ENCODE data around the gene CDS2. TPM values are rescaled to one million over a fixed set of nuclear protein-coding genes. Genes with fewer than 3 reads are reported as not detected.

Gene CDS2
- total and polyA plus RNA-seq, 5 donors from 2014 or later, result 47.6 to 77.9 (median 55.3) TPM

DNA sequence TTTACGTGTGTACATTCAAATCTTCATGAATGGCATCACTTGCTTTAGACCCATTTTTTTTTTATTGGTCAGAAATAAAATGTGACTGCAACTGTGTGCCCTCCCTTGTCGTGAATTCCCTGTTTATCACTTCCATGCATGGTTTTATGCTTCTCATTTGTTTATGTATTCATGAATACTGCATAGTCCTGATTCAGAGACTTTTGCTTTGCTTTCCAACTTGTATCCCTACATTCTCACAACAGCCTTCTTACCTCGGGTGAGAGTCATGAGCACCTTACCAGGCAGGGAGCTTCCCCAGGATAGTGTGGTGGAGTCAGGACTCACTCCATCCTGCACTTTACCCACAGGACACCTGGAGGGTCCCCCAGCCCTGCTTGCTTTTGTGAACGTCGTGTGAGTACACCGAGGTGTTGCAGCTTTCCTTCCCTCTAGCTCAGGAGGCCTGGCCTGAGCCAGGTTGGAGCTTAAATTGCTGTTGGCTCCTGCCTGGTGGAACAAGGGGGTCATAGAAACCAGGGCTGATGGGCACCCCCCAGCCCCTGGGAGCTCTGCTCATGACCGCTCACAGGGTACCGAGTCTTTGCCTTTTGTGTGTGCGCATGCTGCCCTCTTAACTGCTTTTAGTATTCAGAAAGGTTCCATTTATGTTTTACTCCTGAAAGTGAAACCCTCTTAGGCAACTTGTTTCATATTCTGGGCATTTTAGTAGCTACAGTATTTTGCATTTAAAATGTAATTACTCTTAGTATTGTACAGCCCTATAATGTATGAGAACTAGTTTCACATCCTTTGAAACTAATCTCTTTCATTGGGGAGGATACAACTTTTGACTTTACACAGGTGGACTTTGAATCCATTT, 66.0 kb downstream of the CDS2 start:
- Histone ChIP-seq H3K4me3 (ENCODE audit: low read depth, low read length) (no peak overlapping the region), H3K27me3 (ENCODE audit: control insufficient read depth, insufficient read depth, low read length) (no peaks in the 10 kb centered on the region), H3K4me1 (ENCODE audit: control insufficient read depth, insufficient read depth, low read length, poor library complexity, severe bottlenecking) (peaks cover 8% of the 10 kb centered on the region), H3K36me3 (ENCODE audit: control insufficient read depth, insufficient read depth, low read length) (peaks cover 48% of the 10 kb centered on the region), H3K9me3 (ENCODE audit: control insufficient read depth in 2 of 2, low read length in 2 of 2) (no peaks in the 10 kb centered on the region), H3K27ac (ENCODE audit: insufficient read depth, low read length, poor library complexity, severe bottlenecking) (no peak overlapping the region)
- H3K9me3 Mint-ChIP-seq, result peaks cover 0 to 2% (median 0%) of the 10 kb centered on the region in 7 donors
- H3K27ac Mint-ChIP-seq, result peak overlapping the region; percentile 39 to 84 (median 77)
- ATAC-seq (ENCODE audit: low read depth in 2 of 2) (no peak), DNase-seq (no peak)
- H3K4me1 Mint-ChIP-seq, result peaks cover 0 to 8% (median 7%) of the 10 kb centered on the region in 4 donors
- no peaks in the 10 kb centered on the region for H3K27me3 Mint-ChIP-seq
- H3K36me3 Mint-ChIP-seq, result peaks cover 17% of the 10 kb centered on the region
- H3K4me3 Mint-ChIP-seq, result no peak overlapping the region

DNA sequence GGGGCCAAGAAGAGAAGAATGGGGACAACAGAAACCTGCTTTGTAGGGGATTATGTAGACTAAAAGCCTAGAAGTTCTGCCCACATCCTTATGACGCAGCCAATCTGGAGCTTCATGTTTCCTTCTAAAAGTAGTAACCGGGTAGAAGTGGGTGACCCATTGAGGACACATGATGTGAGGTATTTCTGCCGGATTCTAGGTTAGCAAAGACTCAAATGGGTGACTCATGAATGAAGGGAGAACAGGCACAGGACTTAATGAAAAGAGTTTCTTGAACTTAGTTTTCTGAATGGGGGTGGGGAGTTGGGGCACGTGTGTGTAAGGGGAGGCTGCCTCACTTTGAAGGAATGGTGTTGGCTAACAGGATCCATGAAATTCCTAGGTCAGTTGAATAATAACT, 68.8 kb downstream of the CDS2 start:
- H3K4me3 Mint-ChIP-seq, result no peak overlapping the region
- Histone ChIP-seq H3K4me3 (ENCODE audit: low read depth, low read length) (no peak overlapping the region), H3K9me3 (ENCODE audit: control insufficient read depth in 2 of 2, low read length in 2 of 2) (no peaks in the 10 kb centered on the region), H3K36me3 (ENCODE audit: control insufficient read depth, insufficient read depth, low read length) (peaks cover 32% of the 10 kb centered on the region), H3K27ac (ENCODE audit: insufficient read depth, low read length, poor library complexity, severe bottlenecking) (no peak overlapping the region), H3K4me1 (ENCODE audit: control insufficient read depth, insufficient read depth, low read length, poor library complexity, severe bottlenecking) (peaks cover 8% of the 10 kb centered on the region), H3K27me3 (ENCODE audit: control insufficient read depth, insufficient read depth, low read length) (no peaks in the 10 kb centered on the region)
- no peaks in the 10 kb centered on the region for H3K27me3 Mint-ChIP-seq
- ATAC-seq (ENCODE audit: low read depth in 2 of 2) (no peak), DNase-seq (no peak)
- H3K36me3 Mint-ChIP-seq, result peaks cover 21% of the 10 kb centered on the region
- H3K27ac Mint-ChIP-seq, result no peak overlapping the region
- peaks cover 0 to 8% (median 7%) of the 10 kb centered on the region in 4 donors for H3K4me1 Mint-ChIP-seq
- no peaks in the 10 kb centered on the region for H3K9me3 Mint-ChIP-seq

DNA sequence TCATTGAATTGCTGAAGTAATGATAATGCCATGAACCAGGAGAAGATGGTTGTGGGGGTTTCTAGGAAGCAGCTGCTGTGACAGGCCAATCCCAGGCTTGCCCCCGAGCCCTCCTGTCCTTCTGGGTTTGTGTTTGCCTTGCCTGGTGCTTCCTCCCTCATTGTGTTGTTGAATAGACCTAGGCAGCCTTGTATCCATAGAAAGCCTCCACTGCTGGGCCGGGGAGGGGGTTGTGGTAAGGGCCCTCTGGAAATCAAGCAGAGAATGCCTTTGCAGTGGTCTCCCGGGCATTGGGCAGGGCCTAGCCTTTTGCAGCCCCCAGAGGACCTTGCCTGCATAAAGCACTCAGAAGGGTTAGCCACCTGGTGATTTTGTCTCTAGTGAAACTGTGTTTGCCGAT, 69.3 kb downstream of the CDS2 start:
- Histone ChIP-seq H3K27ac (ENCODE audit: insufficient read depth, low read length, poor library complexity, severe bottlenecking) (no peak overlapping the region), H3K4me1 (ENCODE audit: control insufficient read depth, insufficient read depth, low read length, poor library complexity, severe bottlenecking) (peaks cover 8% of the 10 kb centered on the region), H3K4me3 (ENCODE audit: low read depth, low read length) (no peak overlapping the region), H3K27me3 (ENCODE audit: control insufficient read depth, insufficient read depth, low read length) (no peaks in the 10 kb centered on the region), H3K36me3 (ENCODE audit: control insufficient read depth, insufficient read depth, low read length) (peaks cover 27% of the 10 kb centered on the region), H3K9me3 (ENCODE audit: control insufficient read depth in 2 of 2, low read length in 2 of 2) (no peaks in the 10 kb centered on the region)
- Mint-ChIP-seq H3K27ac (peak overlapping the region in 1 of 3 donors; percentile 53), H3K36me3 (peaks cover 17% of the 10 kb centered on the region), H3K4me3 (no peak overlapping the region), H3K9me3 (no peaks in the 10 kb centered on the region), H3K27me3 (no peaks in the 10 kb centered on the region), H3K4me1 (peaks cover 0 to 8% (median 7%) of the 10 kb centered on the region in 4 donors)
- no peak for ATAC-seq (ENCODE audit: low read depth in 2 of 2)
- DNase-seq, result no peak

DNA sequence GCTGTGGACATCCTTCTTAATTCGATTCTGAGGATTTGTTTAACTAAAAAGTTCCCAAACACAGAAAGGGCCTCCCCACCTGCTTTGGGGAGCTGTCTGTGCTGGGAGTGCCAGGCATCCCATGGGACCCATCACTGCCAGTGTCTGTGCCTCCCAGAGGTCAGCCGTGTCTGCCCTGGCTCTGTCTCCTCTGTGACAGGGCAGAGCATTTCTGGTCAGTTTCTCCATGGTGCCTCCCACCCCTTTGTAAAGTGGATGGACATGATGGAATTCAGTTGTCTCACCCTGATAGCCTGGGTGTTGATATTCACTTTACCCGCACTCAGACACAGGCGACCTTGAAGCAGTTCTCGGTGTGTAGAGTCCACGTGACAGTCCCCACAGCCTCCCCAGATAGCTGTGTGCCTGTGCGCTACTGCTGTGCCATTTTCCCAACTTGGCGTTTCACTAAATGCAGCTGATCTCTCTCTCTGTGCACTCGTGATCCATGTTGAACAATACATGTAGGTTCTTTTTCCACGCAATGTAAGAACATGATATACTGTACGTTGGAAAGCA, 70.5 kb downstream of the CDS2 start:
- H3K27ac ChIP-seq (ENCODE audit: insufficient read depth, low read length, poor library complexity, severe bottlenecking), result no peak overlapping the region
- H3K4me3 Mint-ChIP-seq, result no peak overlapping the region
- no peaks in the 10 kb centered on the region for H3K27me3 Mint-ChIP-seq

DNA sequence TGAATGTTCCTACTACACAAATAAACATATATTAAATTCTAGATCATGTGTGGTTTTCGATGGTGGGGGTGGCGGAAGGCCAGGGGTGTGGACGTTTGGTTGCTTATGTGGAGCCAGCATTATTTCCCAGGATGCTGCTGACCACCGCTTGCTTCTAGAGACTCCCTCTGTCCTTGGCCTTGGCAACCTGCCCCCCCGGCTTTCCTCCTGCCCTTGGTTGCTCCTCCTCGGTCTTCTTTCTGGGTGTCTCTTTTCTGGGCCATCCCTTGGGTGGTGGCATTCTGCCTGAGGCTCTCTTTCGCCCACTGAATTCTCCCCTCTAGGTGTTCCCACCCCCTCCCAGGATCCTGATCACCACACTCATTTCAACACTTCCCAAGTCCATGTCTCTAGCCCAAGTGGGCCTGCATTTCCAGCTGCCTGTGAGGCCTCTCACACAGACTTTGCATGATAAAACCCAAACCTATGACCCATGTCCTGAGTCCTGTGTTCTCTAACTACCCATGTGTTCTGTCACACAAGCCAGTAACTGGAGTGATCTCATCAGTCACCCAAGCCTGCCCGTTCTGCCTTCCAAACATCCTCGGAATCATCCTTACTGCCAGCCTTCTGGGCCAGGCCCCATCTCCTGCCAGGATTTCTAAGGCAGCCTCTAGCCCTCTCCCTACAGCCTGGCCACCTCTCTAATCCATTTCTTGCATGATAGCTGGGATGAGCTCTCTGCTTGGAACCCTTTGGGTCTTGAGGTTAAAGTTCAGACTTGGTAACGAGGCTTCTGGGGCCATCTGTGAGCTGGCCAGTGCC, 71.2 kb downstream of the CDS2 start:
- Mint-ChIP-seq H3K27ac (peak overlapping the region in 1 of 3 donors; percentile 66), H3K4me1 (peaks cover 0 to 3% (median 0%) of the 10 kb centered on the region in 4 donors), H3K4me3 (no peak overlapping the region), H3K9me3 (peaks cover 0 to 1% (median 0%) of the 10 kb centered on the region in 7 donors), H3K36me3 (peaks cover 20% of the 10 kb centered on the region), H3K27me3 (no peaks in the 10 kb centered on the region)
- DNase-seq (no peak), ATAC-seq (ENCODE audit: low read depth in 2 of 2) (no peak)
- Histone ChIP-seq H3K9me3 (ENCODE audit: control insufficient read depth in 2 of 2, low read length in 2 of 2) (no peaks in the 10 kb centered on the region), H3K27me3 (ENCODE audit: control insufficient read depth, insufficient read depth, low read length) (no peaks in the 10 kb centered on the region), H3K4me3 (ENCODE audit: low read depth, low read length) (no peak overlapping the region), H3K4me1 (ENCODE audit: control insufficient read depth, insufficient read depth, low read length, poor library complexity, severe bottlenecking) (no peaks in the 10 kb centered on the region), H3K36me3 (ENCODE audit: control insufficient read depth, insufficient read depth, low read length) (peaks cover 25% of the 10 kb centered on the region), H3K27ac (ENCODE audit: insufficient read depth, low read length, poor library complexity, severe bottlenecking) (no peak overlapping the region)

More for the DNA sequence above, 70.5 kb downstream of the CDS2 start:
- ATAC-seq (ENCODE audit: low read depth in 2 of 2) (no peak), DNase-seq (no peak)
- Histone ChIP-seq H3K4me3 (ENCODE audit: low read depth, low read length) (no peak overlapping the region), H3K4me1 (ENCODE audit: control insufficient read depth, insufficient read depth, low read length, poor library complexity, severe bottlenecking) (peaks cover 4% of the 10 kb centered on the region), H3K27me3 (ENCODE audit: control insufficient read depth, insufficient read depth, low read length) (no peaks in the 10 kb centered on the region), H3K9me3 (ENCODE audit: control insufficient read depth in 2 of 2, low read length in 2 of 2) (no peaks in the 10 kb centered on the region), H3K36me3 (ENCODE audit: control insufficient read depth, insufficient read depth, low read length) (peaks cover 25% of the 10 kb centered on the region)
- Mint-ChIP-seq H3K9me3 (no peaks in the 10 kb centered on the region), H3K27ac (peak overlapping the region in 1 of 3 donors; percentile 66), H3K36me3 (peaks cover 17% of the 10 kb centered on the region), H3K4me1 (peaks cover 0 to 6% (median 4%) of the 10 kb centered on the region in 4 donors)

DNA sequence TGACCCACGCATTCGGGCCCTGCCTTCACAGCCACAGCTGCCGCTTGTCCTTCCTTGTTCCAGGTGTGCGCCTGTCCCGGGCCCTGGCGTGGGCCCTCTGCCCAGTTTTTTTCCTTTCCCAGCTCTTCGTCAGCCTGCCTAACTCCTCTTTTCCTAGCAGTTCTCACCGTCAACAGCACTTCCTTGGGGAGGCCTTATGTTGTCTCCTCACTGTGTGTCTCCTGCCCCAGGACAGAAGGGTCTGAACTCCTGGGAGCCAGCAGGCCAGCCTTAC, 71.8 kb downstream of the CDS2 start:
- H3K36me3 Mint-ChIP-seq, result peaks cover 20% of the 10 kb centered on the region
- ATAC-seq (ENCODE audit: low read depth in 2 of 2), result no peak
- H3K36me3 ChIP-seq (ENCODE audit: control insufficient read depth, insufficient read depth, low read length), result peaks cover 25% of the 10 kb centered on the region

DNA sequence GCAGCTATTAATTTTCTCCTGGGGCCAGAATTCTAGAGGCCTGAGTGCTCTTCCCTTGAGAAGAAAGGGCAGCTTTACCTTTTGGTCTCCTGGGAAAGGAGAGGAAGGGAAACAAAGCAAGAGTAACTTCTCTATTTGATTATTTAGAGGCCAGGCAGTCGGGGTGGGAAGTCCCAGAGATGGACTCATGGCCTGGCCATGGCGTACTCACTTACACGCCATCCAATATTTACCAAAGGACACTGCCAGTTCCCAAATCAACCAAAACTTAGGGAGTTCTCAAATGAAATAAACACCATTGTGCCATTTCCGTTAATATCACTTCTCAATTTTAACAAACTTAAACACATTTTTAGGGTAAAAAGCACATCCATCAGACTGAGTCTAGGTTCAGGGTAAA, 76.6 kb downstream of the CDS2 start:
- Mint-ChIP-seq H3K27me3 (no peaks in the 10 kb centered on the region), H3K27ac (peak overlapping the region in 2 of 3 donors; percentile 14 to 89), H3K4me1 (peaks cover 0 to 7% (median 3%) of the 10 kb centered on the region in 4 donors), H3K36me3 (peaks cover 14% of the 10 kb centered on the region), H3K4me3 (no peak overlapping the region), H3K9me3 (peaks cover 0 to 1% (median 0%) of the 10 kb centered on the region in 7 donors)
- no peaks in the 10 kb centered on the region for H3K9me3 ChIP-seq (ENCODE audit: control insufficient read depth in 2 of 2, low read length in 2 of 2)
- no peak overlapping the region for H3K4me3 ChIP-seq (ENCODE audit: low read depth, low read length)
- no peak for ATAC-seq (ENCODE audit: low read depth in 2 of 2)
- no peaks in the 10 kb centered on the region for H3K27me3 ChIP-seq (ENCODE audit: control insufficient read depth, insufficient read depth, low read length)
- H3K4me1 ChIP-seq (ENCODE audit: control insufficient read depth, insufficient read depth, low read length, poor library complexity, severe bottlenecking), result no peaks in the 10 kb centered on the region
- H3K36me3 ChIP-seq (ENCODE audit: control insufficient read depth, insufficient read depth, low read length), result peaks cover 5% of the 10 kb centered on the region
- no peak overlapping the region for H3K27ac ChIP-seq (ENCODE audit: insufficient read depth, low read length, poor library complexity, severe bottlenecking)
- DNase-seq, result no peak

More for the DNA sequence above, 71.8 kb downstream of the CDS2 start:
- peaks cover 0 to 1% (median 0%) of the 10 kb centered on the region in 7 donors for H3K9me3 Mint-ChIP-seq
- H3K27ac Mint-ChIP-seq, result no peak overlapping the region
- H3K4me1 ChIP-seq (ENCODE audit: control insufficient read depth, insufficient read depth, low read length, poor library complexity, severe bottlenecking), result no peaks in the 10 kb centered on the region
- H3K4me3 Mint-ChIP-seq, result no peak overlapping the region
- no peak overlapping the region for H3K4me3 ChIP-seq (ENCODE audit: low read depth, low read length)
- H3K27ac ChIP-seq (ENCODE audit: insufficient read depth, low read length, poor library complexity, severe bottlenecking), result no peak overlapping the region
- no peaks in the 10 kb centered on the region for H3K9me3 ChIP-seq (ENCODE audit: control insufficient read depth in 2 of 2, low read length in 2 of 2)
- no peak for DNase-seq
- peaks cover 0 to 3% (median 0%) of the 10 kb centered on the region in 4 donors for H3K4me1 Mint-ChIP-seq
- no peaks in the 10 kb centered on the region for H3K27me3 Mint-ChIP-seq
- H3K27me3 ChIP-seq (ENCODE audit: control insufficient read depth, insufficient read depth, low read length), result no peaks in the 10 kb centered on the region
